Neural crest cell (in vitro differentiated cells): Measurements from ENCODE around the gene CREG2. TPM values are rescaled to one million over a fixed set of nuclear protein-coding genes. Genes with fewer than 3 reads are reported as not detected.

Experiments used
- DNase-seq: peaks from one replicate; pipeline ENCODE4 v3.0.0; 2021; ENCODE audit warnings: low read depth, mixed read lengths, low spot score
- H3K27ac Mint-ChIP-seq: one replicate; pipeline ENCODE4 v1.8.0; 2021; ENCODE audit warnings: mild to moderate bottlenecking, mixed read lengths; ENCODE audit not compliant: unreplicated experiment
- H3K27me3 Mint-ChIP-seq: 2 replicates; pipeline ENCODE4 v1.8.0; 2021; ENCODE audit warnings: low read depth, mild to moderate bottlenecking, mixed read lengths
- H3K36me3 Mint-ChIP-seq: 2 replicates; pipeline ENCODE4 v1.8.0; 2021; ENCODE audit warnings: low read depth, mild to moderate bottlenecking, mixed read lengths
- H3K4me1 Mint-ChIP-seq: 2 replicates; pipeline ENCODE4 v1.8.0; 2021; ENCODE audit warnings: mixed read lengths
- H3K4me3 Mint-ChIP-seq: one replicate; pipeline ENCODE4 v1.8.0; 2021; ENCODE audit warnings: mild to moderate bottlenecking, mixed read lengths
- H3K9me3 Mint-ChIP-seq: 2 replicates; pipeline ENCODE4 v1.8.0; 2021; ENCODE audit warnings: mixed read lengths
- CTCF ChIP-seq: fragments of 200-600 bp; sonication (generic); conservative IDR thresholded peaks from 2 replicates; pipeline ENCODE4 v1.5.0; 2021; ENCODE audit warnings: antibody characterized with exemption, mild to moderate bottlenecking
- total RNA-seq: library from RNA; stranded (reverse); gene quantifications from 2 replicates; pipeline ENCODE4 v1.2.1, GENCODE V29; 2021

CREG2 gene
- total RNA-seq, 1 donor from 2014 or later, result 0.63 TPM

DNA sequence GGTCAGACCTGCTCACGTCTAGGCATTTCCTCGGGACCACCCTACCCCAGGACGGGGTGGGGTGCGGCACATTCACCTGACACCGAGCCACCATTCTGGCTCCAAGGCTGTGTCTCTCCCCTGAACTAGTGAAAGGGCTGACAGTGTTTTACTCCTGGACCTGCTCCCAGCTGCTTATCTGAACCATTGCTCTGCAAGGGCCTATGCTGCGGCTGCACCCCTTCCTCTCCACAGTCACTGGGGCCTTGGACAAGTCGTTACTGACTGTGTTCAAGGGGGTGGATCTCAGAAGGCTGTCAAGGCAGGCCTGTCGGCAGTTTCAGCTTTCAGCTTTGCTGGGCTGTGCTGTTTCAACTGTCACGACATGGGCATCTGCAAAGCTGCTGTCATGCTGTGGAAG lies 11.7 kb downstream of the CREG2 start:
- Mint-ChIP-seq H3K4me3 (no peak overlapping the region), H3K27ac (no peak overlapping the region), H3K4me1 (peaks cover 11% of the 10 kb centered on the region), H3K9me3 (no peaks in the 10 kb centered on the region), H3K36me3 (no peaks in the 10 kb centered on the region), H3K27me3 (no peaks in the 10 kb centered on the region)
- no peak for DNase-seq
- no peak for TF ChIP-seq CTCF

DNA sequence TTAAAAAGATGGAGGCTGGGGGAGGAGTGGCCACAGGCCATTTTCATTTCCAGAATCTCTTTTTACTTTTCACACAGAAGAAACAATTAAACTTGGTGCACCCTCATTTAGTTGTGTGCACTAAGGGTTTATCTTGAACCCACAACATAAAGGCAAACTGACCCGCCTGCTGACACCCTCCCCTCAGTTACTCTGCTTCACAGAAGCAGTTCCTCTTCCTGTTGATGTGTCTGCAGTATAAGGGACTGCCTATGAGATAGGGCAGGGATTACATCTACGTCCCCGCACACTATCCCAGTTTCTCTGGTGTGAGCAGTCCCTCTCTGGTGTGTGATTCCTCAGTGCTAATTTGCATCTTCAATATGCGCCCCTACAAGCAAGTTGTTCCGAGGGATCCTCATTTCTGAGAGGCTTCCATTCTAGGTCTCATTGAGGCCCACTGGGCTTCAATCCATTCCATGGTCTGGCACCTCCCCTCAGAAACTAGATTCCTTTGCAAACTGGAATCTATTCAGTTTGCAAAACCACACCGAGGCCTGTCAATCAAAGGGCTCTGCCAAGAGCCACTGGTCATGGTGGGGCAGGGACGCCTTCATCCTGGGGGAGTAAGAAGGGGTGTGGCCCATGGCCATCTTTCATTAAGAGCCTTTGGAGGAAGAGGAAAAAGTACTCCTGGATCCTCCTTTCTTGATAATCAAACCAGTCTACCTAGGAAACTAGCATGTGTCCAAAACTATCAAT lies 12.3 kb downstream of the CREG2 start:
- H3K4me1 Mint-ChIP-seq, result peaks cover 11% of the 10 kb centered on the region
- H3K36me3 Mint-ChIP-seq, result no peaks in the 10 kb centered on the region
- DNase-seq, result no peak
- H3K27me3 Mint-ChIP-seq, result no peaks in the 10 kb centered on the region
- TF ChIP-seq CTCF, result no peak
- no peak overlapping the region for H3K4me3 Mint-ChIP-seq
- H3K27ac Mint-ChIP-seq, result no peak overlapping the region
- H3K9me3 Mint-ChIP-seq, result no peaks in the 10 kb centered on the region

DNA sequence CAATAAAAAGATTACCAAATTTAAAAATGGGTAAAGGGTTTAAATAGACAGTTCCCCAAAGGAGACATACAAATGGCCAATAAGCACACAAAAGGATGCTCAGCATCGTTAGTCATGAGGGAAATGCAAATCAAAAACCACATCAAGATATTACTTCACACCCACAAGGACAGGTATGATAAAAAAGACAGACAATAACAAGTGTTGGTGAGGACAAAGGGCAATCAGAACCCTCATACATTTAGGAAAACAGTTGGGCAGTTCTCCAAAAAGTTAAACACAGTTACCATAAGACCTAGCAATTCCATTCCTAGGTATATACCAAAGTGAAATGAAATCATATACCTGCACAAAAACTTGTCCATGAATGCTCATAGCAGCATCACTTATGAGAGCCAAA lies 14.5 kb downstream of the CREG2 start:
- peaks cover 11% of the 10 kb centered on the region for H3K4me1 Mint-ChIP-seq
- H3K27ac Mint-ChIP-seq, result no peak overlapping the region
- H3K27me3 Mint-ChIP-seq, result no peaks in the 10 kb centered on the region
- DNase-seq, result no peak
- H3K36me3 Mint-ChIP-seq, result no peaks in the 10 kb centered on the region
- H3K4me3 Mint-ChIP-seq, result no peak overlapping the region
- no peak for TF ChIP-seq CTCF
- H3K9me3 Mint-ChIP-seq, result no peaks in the 10 kb centered on the region

GRCh38 chr2:101371636-101372035 lies 15.7 kb downstream of the CREG2 start:
- Mint-ChIP-seq H3K4me1 (peaks cover 11% of the 10 kb centered on the region), H3K27me3 (no peaks in the 10 kb centered on the region), H3K27ac (no peak overlapping the region), H3K4me3 (no peak overlapping the region), H3K36me3 (no peaks in the 10 kb centered on the region), H3K9me3 (no peaks in the 10 kb centered on the region)
- no peak for TF ChIP-seq CTCF
- DNase-seq, result no peak

GRCh38 chr2:101369100-101369499 lies 18.2 kb downstream of the CREG2 start:
- H3K27ac Mint-ChIP-seq, result no peak overlapping the region
- TF ChIP-seq CTCF, result no peak
- peaks cover 11% of the 10 kb centered on the region for H3K27me3 Mint-ChIP-seq
- no peak for DNase-seq
- peaks cover 5% of the 10 kb centered on the region for H3K9me3 Mint-ChIP-seq
- peaks cover 11% of the 10 kb centered on the region for H3K4me1 Mint-ChIP-seq
- H3K4me3 Mint-ChIP-seq, result no peak overlapping the region
- H3K36me3 Mint-ChIP-seq, result no peaks in the 10 kb centered on the region
